Smooth muscle cell (in vitro differentiated cells): ENCODE measurements around the gene C3orf20. TPM values are rescaled to one million over a fixed set of nuclear protein-coding genes. Genes with fewer than 3 reads are reported as not detected.
"Not testable (repeated sequence)": the region's sequence is repeated elsewhere in the genome, so short reads cannot be mapped to it uniquely, and the experiment has no call there.

ENCODE experiments used
- DNase-seq: peaks from one replicate; lab custom pipeline; 2025; ENCODE audit not compliant: unreplicated experiment; lab: John Stamatoyannopoulos, UW
- H2AFZ ChIP-seq: fragments of 200-600 bp; sonication (generic); 2 replicates; pipeline ENCODE4 v1.6.0; 2016; ENCODE audit warnings: antibody characterized with exemption, low read depth, mild to moderate bottlenecking
- H3F3A ChIP-seq: fragments of 200-600 bp; sonication (generic); 2 replicates; pipeline ENCODE4 v1.6.0; 2017; ENCODE audit warnings: antibody characterized with exemption, low read depth
- H3K27ac ChIP-seq: fragments of 200-600 bp; sonication (generic); 2 replicates; pipeline ENCODE4 v1.5.1; 2016; ENCODE audit warnings: low read depth, mild to moderate bottlenecking
- H3K27me3 ChIP-seq: fragments of 200-600 bp; sonication (generic); 2 replicates; pipeline ENCODE4 v1.6.1; 2016; ENCODE audit warnings: low read depth, mild to moderate bottlenecking
- H3K36me3 ChIP-seq: fragments of 200-600 bp; sonication (generic); 2 replicates; pipeline ENCODE4 v1.5.1; 2016; ENCODE audit warnings: low read depth
- H3K4me1 ChIP-seq: fragments of 200-600 bp; sonication (generic); 2 replicates; pipeline ENCODE4 v1.5.1; 2016; ENCODE audit warnings: low read depth
- H3K4me2 ChIP-seq: fragments of 200-600 bp; sonication (generic); 2 replicates; pipeline ENCODE4 v1.6.0; 2016; ENCODE audit warnings: mild to moderate bottlenecking
- H3K4me3 ChIP-seq: fragments of 200-600 bp; sonication (generic); 2 replicates; pipeline ENCODE4 v1.5.1; 2016; ENCODE audit warnings: mild to moderate bottlenecking
- H3K79me2 ChIP-seq: fragments of 200-600 bp; sonication (generic); 2 replicates; pipeline ENCODE4 v1.6.0; 2016; ENCODE audit warnings: low read depth, mild to moderate bottlenecking
- H3K9ac ChIP-seq: fragments of 200-600 bp; sonication (generic); 2 replicates; pipeline ENCODE4 v1.6.0; 2016; ENCODE audit warnings: low read depth
- H3K9me3 ChIP-seq: fragments of 200-600 bp; sonication (generic); replicated peaks from 2 replicates; pipeline ENCODE4 v1.5.1; 2016; ENCODE audit warnings: low read depth
- H4K20me1 ChIP-seq: fragments of 200-600 bp; sonication (generic); 2 replicates; pipeline ENCODE4 v1.6.0; 2016; ENCODE audit warnings: low read depth
- CTCF ChIP-seq: fragments of 200-600 bp; sonication (generic); IDR thresholded peaks from 2 replicates; pipeline ENCODE4 v1.5.1; 2017; ENCODE audit warnings: borderline replicate concordance, mild to moderate bottlenecking, antibody characterized with exemption; ENCODE audit not compliant: insufficient read depth, poor library complexity, severe bottlenecking
- WGBS: methylation state at CpG from one replicate; pipeline ENCODE4 v1.1.7; 2016; ENCODE audit warnings: low lambda C conversion rate; 5-methylcytosine and 5-hydroxymethylcytosine counted together
- polyA plus RNA-seq: library from polyadenylated mRNA; unstranded; fragments of >200 nt; fragmentation: Nextera tagmentation; extraction: Ambion mirVana; gene quantifications from 2 replicates; pipeline ENCODE4 v1.2.1, GENCODE V29; 2016
- total RNA-seq: library from RNA; depleted of rRNA; stranded (reverse); fragments of >200 nt; gene quantifications from 2 replicates; pipeline ENCODE4 v1.2.3, GENCODE V29; 2014

C3orf20 gene
- total and polyA plus RNA-seq, 2 experiments from 2014 or later, result not detected

DNA sequence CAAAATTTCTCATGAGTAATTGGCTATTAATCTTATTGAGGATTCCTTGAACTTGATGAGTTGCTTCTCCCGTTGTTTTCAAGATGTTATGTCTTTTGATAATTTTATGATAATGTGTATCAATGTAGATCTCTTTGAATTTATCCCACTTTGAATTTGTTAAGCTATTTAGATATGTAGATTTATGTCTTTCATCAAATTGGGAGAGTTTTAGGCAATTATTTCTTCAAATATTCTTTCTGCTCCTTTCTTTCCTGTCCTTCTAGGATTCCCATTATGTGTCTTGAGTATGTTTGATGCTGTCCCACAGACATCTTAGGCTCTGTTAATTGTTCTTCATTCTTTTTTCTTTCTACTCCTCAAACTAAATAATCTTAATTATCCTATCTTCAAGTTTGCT is 75.7 kb downstream of the C3orf20 start:
- H3K27me3 ChIP-seq, result peaks cover 34% of the 10 kb centered on the region
- WGBS, result 83% methylated on average over 1 of the region's 1 CpG
- no peak for TF ChIP-seq CTCF

GRCh38 chr3:14752979-14753378 is 78.0 kb downstream of the C3orf20 start:
- H3K36me3 ChIP-seq, H3K4me2 ChIP-seq, H3K79me2 ChIP-seq, H4K20me1 ChIP-seq, H3K9me3 ChIP-seq, DNase-seq, H2AFZ ChIP-seq, H3K27ac ChIP-seq, H3K4me3 ChIP-seq, H3F3A ChIP-seq, H3K4me1 ChIP-seq, H3K9ac ChIP-seq: not testable (repeated sequence)
- H3K27me3 ChIP-seq, result peaks cover 15% of the 10 kb centered on the region

More for the DNA sequence above, 75.7 kb downstream of the C3orf20 start:
- no peak overlapping the region for H2AFZ ChIP-seq
- H3K4me3 ChIP-seq, result no peak overlapping the region
- H3K79me2 ChIP-seq, result no peaks in the 10 kb centered on the region
- no peak for DNase-seq
- H3K9ac ChIP-seq, result no peak overlapping the region
- H3K27ac ChIP-seq, result no peak overlapping the region
- H4K20me1 ChIP-seq, result no peaks in the 10 kb centered on the region
- no peaks in the 10 kb centered on the region for H3K4me1 ChIP-seq
- H3K4me2 ChIP-seq, result no peak overlapping the region
- no peaks in the 10 kb centered on the region for H3K9me3 ChIP-seq
- H3F3A ChIP-seq, result no peaks in the 10 kb centered on the region
- no peaks in the 10 kb centered on the region for H3K36me3 ChIP-seq

- no peaks in the 10 kb centered on the region for H3K36me3 ChIP-seq
- TF ChIP-seq CTCF, result no peak
- no peaks in the 10 kb centered on the region for H4K20me1 ChIP-seq
- no peak overlapping the region for H3K4me2 ChIP-seq
- no peaks in the 10 kb centered on the region for H3K9me3 ChIP-seq
- H3K9ac ChIP-seq, result no peak overlapping the region
- H3K27me3 ChIP-seq, result peaks cover 6% of the 10 kb centered on the region
- H3K4me3 ChIP-seq, result no peak overlapping the region
- no peaks in the 10 kb centered on the region for H3F3A ChIP-seq
- H3K4me1 ChIP-seq, result no peaks in the 10 kb centered on the region
- no peak for DNase-seq
- no peaks in the 10 kb centered on the region for H3K79me2 ChIP-seq
- H2AFZ ChIP-seq, result no peak overlapping the region
- H3K27ac ChIP-seq, result no peak overlapping the region
- 89% methylated on average over 14 of the region's 14 CpGs for WGBS
Observed at GRCh38 chr3:14757153-14757700, 82.3 kb downstream of the C3orf20 start.

GRCh38 chr3:14758297-14758696 is 83.4 kb downstream of the C3orf20 start:
- no peak for TF ChIP-seq CTCF
- Histone ChIP-seq H2AFZ (no peak overlapping the region), H3K27me3 (peaks cover 6% of the 10 kb centered on the region), H3K9ac (no peak overlapping the region), H3K4me1 (no peaks in the 10 kb centered on the region), H3K27ac (no peak overlapping the region), H3K4me2 (no peak overlapping the region), H3F3A (no peaks in the 10 kb centered on the region), H3K9me3 (no peaks in the 10 kb centered on the region), H4K20me1 (no peaks in the 10 kb centered on the region), H3K79me2 (no peaks in the 10 kb centered on the region), H3K36me3 (no peaks in the 10 kb centered on the region), H3K4me3 (no peak overlapping the region)
- WGBS, result 82% methylated on average over 4 of the region's 4 CpGs
- no peak for DNase-seq
